AG10803 (cell line): ENCODE results near the gene RAP1B.

Source experiments
- DNase-seq: peaks from one replicate; pipeline ENCODE4 v3.0.0; 2010; ENCODE audit warnings: low read depth
- H3K4me3 ChIP-seq: 2 replicates; pipeline ENCODE4 v1.5.1; 2011; ENCODE audit warnings: mild to moderate bottlenecking, low read length, control low read depth
- TF ChIP-seq, protein P1 (sequence below): conservative IDR thresholded peaks from 2 replicates; pipeline ENCODE4 v1.5.1; 2011; ENCODE audit warnings: mild to moderate bottlenecking, low read length, control low read depth, inconsistent platforms

The RAP1B gene

DNA sequence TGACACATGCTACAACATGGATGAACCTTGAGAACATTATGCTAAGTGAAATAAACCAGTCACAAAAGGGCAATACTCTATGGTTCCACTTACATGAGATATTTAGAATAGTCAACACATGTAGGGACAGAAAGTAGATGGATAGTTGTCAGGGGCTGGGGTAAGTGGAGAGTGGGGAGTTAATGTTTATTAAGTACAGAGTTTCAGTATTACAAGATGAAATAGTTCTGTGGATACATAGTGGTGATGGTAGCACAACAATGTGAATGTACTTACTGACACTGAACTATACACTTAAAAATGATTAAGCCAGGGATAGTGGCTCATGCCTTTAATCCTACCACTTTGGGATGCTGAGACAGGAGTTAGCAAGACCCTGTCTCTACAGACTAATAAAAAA lies 84.8 kb downstream of the RAP1B start:
- TF ChIP-seq, protein P1, sequence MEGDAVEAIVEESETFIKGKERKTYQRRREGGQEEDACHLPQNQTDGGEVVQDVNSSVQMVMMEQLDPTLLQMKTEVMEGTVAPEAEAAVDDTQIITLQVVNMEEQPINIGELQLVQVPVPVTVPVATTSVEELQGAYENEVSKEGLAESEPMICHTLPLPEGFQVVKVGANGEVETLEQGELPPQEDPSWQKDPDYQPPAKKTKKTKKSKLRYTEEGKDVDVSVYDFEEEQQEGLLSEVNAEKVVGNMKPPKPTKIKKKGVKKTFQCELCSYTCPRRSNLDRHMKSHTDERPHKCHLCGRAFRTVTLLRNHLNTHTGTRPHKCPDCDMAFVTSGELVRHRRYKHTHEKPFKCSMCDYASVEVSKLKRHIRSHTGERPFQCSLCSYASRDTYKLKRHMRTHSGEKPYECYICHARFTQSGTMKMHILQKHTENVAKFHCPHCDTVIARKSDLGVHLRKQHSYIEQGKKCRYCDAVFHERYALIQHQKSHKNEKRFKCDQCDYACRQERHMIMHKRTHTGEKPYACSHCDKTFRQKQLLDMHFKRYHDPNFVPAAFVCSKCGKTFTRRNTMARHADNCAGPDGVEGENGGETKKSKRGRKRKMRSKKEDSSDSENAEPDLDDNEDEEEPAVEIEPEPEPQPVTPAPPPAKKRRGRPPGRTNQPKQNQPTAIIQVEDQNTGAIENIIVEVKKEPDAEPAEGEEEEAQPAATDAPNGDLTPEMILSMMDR: no peak
- no peak overlapping the region for H3K4me3 ChIP-seq
- no peak for DNase-seq

DNA sequence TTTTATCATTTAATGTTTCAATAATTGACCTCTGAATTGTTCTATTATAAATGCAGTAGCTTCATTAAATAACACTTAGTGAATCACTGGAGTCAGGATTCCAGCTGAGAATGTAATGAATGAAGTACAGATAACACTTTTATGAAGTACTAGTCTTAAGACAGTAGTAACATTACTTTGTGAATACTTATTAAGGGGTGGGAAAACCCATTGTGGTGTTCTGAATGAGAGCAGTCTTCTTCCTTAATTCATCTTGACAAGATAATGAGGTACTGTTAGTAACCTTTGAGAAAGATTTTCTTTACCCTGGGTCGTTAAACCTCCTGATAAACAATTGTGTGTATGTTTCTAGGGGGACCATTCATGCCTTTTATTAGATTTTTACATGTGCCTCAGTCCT lies 88.8 kb downstream of the RAP1B start:
- DNase-seq: no peak
- TF ChIP-seq, protein P1: no peak
- no peak overlapping the region for H3K4me3 ChIP-seq
